Measurements from ENCODE around the gene KIF3C. TPM values are rescaled to one million over a fixed set of nuclear protein-coding genes. Genes with fewer than 3 reads are reported as not detected.

The KIF3C gene
- total and polyA plus RNA-seq, 2 donors from 2014 or later, result 1.9 to 4.8 TPM

- Histone ChIP-seq H3K4me1 (ENCODE audit: control insufficient read depth in 2 of 3, insufficient read depth in 2 of 3, low read depth in 1 of 3, low read length in 3 of 3) (peaks cover 0 to 5% (median 0%) of the 10 kb centered on the region in 3 donors), H3K27ac (ENCODE audit: low read depth in 2 of 2, low read length in 2 of 2) (no peak overlapping the region), H3K9ac (ENCODE audit: low read length in 3 of 3) (no peak overlapping the region), H3K27me3 (ENCODE audit: control insufficient read depth, insufficient read depth, low read length) (no peaks in the 10 kb centered on the region), H3K36me3 (ENCODE audit: control insufficient read depth in 2 of 3, insufficient read depth in 3 of 3, low read length in 3 of 3) (no peaks in the 10 kb centered on the region), H3K4me3 (ENCODE audit: low read length in 3 of 3) (no peak overlapping the region), H3K9me3 (ENCODE audit: control insufficient read depth in 2 of 3, insufficient read depth in 1 of 3, low read length in 3 of 3) (no peaks in the 10 kb centered on the region)
- intact Hi-C loops (cut with DNase I), result no loop called here
- DNase-seq, result no peak
- no peak for TF ChIP-seq CTCF (IDR thresholded peaks at IDR 0.05; ENCODE audit: borderline replicate concordance, extremely low read depth, insufficient read depth)
- FAIRE-seq, result no peak
Measured at GRCh38 chr2:26024260-26024659, 42.0 kb upstream of the KIF3C start.

- Histone ChIP-seq H3K27ac (ENCODE audit: low read depth in 2 of 2, low read length in 2 of 2) (no peak overlapping the region), H3K9me3 (ENCODE audit: control insufficient read depth in 2 of 3, insufficient read depth in 1 of 3, low read length in 3 of 3) (no peaks in the 10 kb centered on the region), H3K4me1 (ENCODE audit: control insufficient read depth in 2 of 3, insufficient read depth in 2 of 3, low read depth in 1 of 3, low read length in 3 of 3) (peaks cover 0 to 12% (median 7%) of the 10 kb centered on the region in 3 donors), H3K4me3 (ENCODE audit: low read length in 3 of 3) (no peak overlapping the region), H3K9ac (ENCODE audit: low read length in 3 of 3) (no peak overlapping the region), H3K36me3 (ENCODE audit: control insufficient read depth in 2 of 3, insufficient read depth in 3 of 3, low read length in 3 of 3) (no peaks in the 10 kb centered on the region), H3K27me3 (ENCODE audit: control insufficient read depth, insufficient read depth, low read length) (no peaks in the 10 kb centered on the region)
- FAIRE-seq (no peak), DNase-seq (no peak)
- TF ChIP-seq CTCF (IDR thresholded peaks at IDR 0.05; ENCODE audit: borderline replicate concordance, extremely low read depth, insufficient read depth), result no peak
- intact Hi-C loops (cut with DNase I), result no loop called here
Measured at GRCh38 chr2:26020231-26020640, 37.9 kb upstream of the KIF3C start.

- no peaks in the 10 kb centered on the region for H3K27me3 ChIP-seq (ENCODE audit: control insufficient read depth, insufficient read depth, low read length)
- H3K27ac ChIP-seq (ENCODE audit: low read depth in 2 of 2, low read length in 2 of 2), result peak overlapping the region; percentile 82 to 84
- H3K9ac ChIP-seq (ENCODE audit: low read length in 3 of 3), result peak overlapping the region in 1 of 3 donors; percentile 68
- peak; percentile 22 to 93 (median 60) for DNase-seq
- TF ChIP-seq CTCF (IDR thresholded peaks at IDR 0.05; ENCODE audit: borderline replicate concordance, extremely low read depth, insufficient read depth), result no peak
- H3K4me1 ChIP-seq (ENCODE audit: control insufficient read depth in 2 of 3, insufficient read depth in 2 of 3, low read depth in 1 of 3, low read length in 3 of 3), result peaks cover 0 to 12% (median 7%) of the 10 kb centered on the region in 3 donors
- intact Hi-C loops (cut with DNase I), result no loop called here
- H3K4me3 ChIP-seq (ENCODE audit: low read length in 3 of 3), result no peak overlapping the region
- H3K36me3 ChIP-seq (ENCODE audit: control insufficient read depth in 2 of 3, insufficient read depth in 3 of 3, low read length in 3 of 3), result no peaks in the 10 kb centered on the region
- H3K9me3 ChIP-seq (ENCODE audit: control insufficient read depth in 2 of 3, insufficient read depth in 1 of 3, low read length in 3 of 3), result no peaks in the 10 kb centered on the region
- no peak for FAIRE-seq
Measured at GRCh38 chr2:26018184-26019055, 36.1 kb upstream of the KIF3C start.

Data from kidney (tissue), 14 donors.